Prostate gland (tissue), 2 donors: Measurements from ENCODE around the gene ADAMTS12.

Experiments
- CTCF ChIP-seq, 4 experiments: fragments of 200-600 bp in 2 of 4; fragments of 450-650 bp in 2 of 4; sonication (generic) in 2 of 4; IDR thresholded peaks; 1 replicate in 3 of 4; 2 replicates in 1 of 4; pipeline ENCODE4 v1.5.1; 2016 to 2019; ENCODE audit warnings: antibody characterized with exemption in 4 of 4, mild to moderate bottlenecking in 2 of 4, moderate library complexity in 2 of 4
- POLR2AphosphoS5 ChIP-seq: sonication (generic); formaldehyde crosslinking; IDR thresholded peaks from one replicate; pipeline ENCODE4 v1.6.1; 2017; ENCODE audit warnings: antibody characterized with exemption

- TF ChIP-seq CTCF (IDR thresholded peaks at IDR 0.05) (no peak), POLR2AphosphoS5 (no peak)
These were observed 9.4 kb upstream of the ADAMTS12 start for GRCh38 chr5:33901156-33901555.
